Common myeloid progenitor, CD34-positive (primary cell): ENCODE data around the gene OSBPL10.
"Not testable (repeated sequence)": the region's sequence is repeated elsewhere in the genome, so short reads cannot be mapped to it uniquely, and the experiment has no call there.

ENCODE experiments used
- CTCF ChIA-PET: fragments of 350-600 bp; sonication (Branson Sonifier 250); formaldehyde crosslinking; loops from one replicate; lab custom pipeline; 2021; ENCODE audit warnings: antibody characterized with exemption; lab: Charles Lee
- POLR2A ChIA-PET: fragments of 350-600 bp; sonication (Branson Sonifier 250); formaldehyde crosslinking; loops from one replicate; lab custom pipeline; 2021; ENCODE audit warnings: antibody characterized with exemption; lab: Charles Lee
- DNase-seq, 3 donors: peaks; one replicate each; pipeline versions ENCODE4 v3.0.0 to v3.0.0-alpha.2; 2013
- H3K27ac ChIP-seq, 2 experiments: 1 replicate in 1 of 2; 2 replicates in 1 of 2; pipeline ENCODE4 v1.7.0; 2013; ENCODE audit warnings: inconsistent platforms in 2 of 2, low read length in 2 of 2, mild to moderate bottlenecking in 2 of 2, low read depth in 1 of 2, moderate library complexity in 1 of 2; ENCODE audit not compliant: severe bottlenecking in 2 of 2, insufficient read depth in 1 of 2, poor library complexity in 1 of 2
- H3K27me3 ChIP-seq, 5 experiments: replicated peaks in 2 of 5; 1 replicate in 3 of 5; 2 replicates in 2 of 5; pipeline versions ENCODE4 v1.6.1 to v1.7.0; 2013; ENCODE audit warnings: low read length in 4 of 5, mild to moderate bottlenecking in 2 of 5, moderate library complexity in 2 of 5, inconsistent platforms in 1 of 5; ENCODE audit not compliant: insufficient read depth in 5 of 5, control insufficient read depth in 4 of 5
- H3K36me3 ChIP-seq, 4 experiments: 1 replicate in 2 of 4; 2 replicates in 2 of 4; pipeline versions ENCODE4 v1.6.1 to v1.7.0; 2013; ENCODE audit warnings: low read length in 3 of 4, control low read depth in 1 of 4, mild to moderate bottlenecking in 1 of 4; ENCODE audit not compliant: control insufficient read depth in 4 of 4, insufficient read depth in 4 of 4
- H3K4me1 ChIP-seq, 4 experiments: 1 replicate in 3 of 4; 2 replicates in 1 of 4; pipeline versions ENCODE4 v1.6.1 to v1.7.1; 2013; ENCODE audit warnings: low read length in 3 of 4, mild to moderate bottlenecking in 3 of 4, control low read depth in 1 of 4, inconsistent platforms in 1 of 4, moderate library complexity in 1 of 4; ENCODE audit not compliant: control insufficient read depth in 4 of 4, insufficient read depth in 4 of 4; ENCODE audit errors: control extremely low read depth in 1 of 4
- H3K4me3 ChIP-seq, 7 experiments: 1 replicate in 4 of 7; 2 replicates in 3 of 7; pipeline versions ENCODE4 v1.5.1 to v1.7.0; 2013; ENCODE audit warnings: mild to moderate bottlenecking in 7 of 7, low read length in 6 of 7, moderate library complexity in 6 of 7, inconsistent platforms in 2 of 7, low read depth in 2 of 7, control low read depth in 1 of 7; ENCODE audit not compliant: insufficient read depth in 4 of 7, control insufficient read depth in 1 of 7; ENCODE audit errors: extremely low read depth in 1 of 7
- H3K9me3 ChIP-seq, 5 experiments: 1 replicate in 4 of 5; 2 replicates in 1 of 5; pipeline versions ENCODE4 v1.6.1 to v1.7.1; 2013; ENCODE audit warnings: low read length in 4 of 5, mild to moderate bottlenecking in 2 of 5, inconsistent platforms in 1 of 5, low read depth in 1 of 5, moderate library complexity in 1 of 5; ENCODE audit not compliant: control insufficient read depth in 4 of 5, insufficient read depth in 2 of 5; ENCODE audit errors: control extremely low read depth in 1 of 5
- WGBS: methylation state at CpG from one replicate; pipeline ENCODE4 v1.1.5; 2013; ENCODE audit not compliant: insufficient coverage; 5-methylcytosine and 5-hydroxymethylcytosine counted together

OSBPL10 gene

DNA sequence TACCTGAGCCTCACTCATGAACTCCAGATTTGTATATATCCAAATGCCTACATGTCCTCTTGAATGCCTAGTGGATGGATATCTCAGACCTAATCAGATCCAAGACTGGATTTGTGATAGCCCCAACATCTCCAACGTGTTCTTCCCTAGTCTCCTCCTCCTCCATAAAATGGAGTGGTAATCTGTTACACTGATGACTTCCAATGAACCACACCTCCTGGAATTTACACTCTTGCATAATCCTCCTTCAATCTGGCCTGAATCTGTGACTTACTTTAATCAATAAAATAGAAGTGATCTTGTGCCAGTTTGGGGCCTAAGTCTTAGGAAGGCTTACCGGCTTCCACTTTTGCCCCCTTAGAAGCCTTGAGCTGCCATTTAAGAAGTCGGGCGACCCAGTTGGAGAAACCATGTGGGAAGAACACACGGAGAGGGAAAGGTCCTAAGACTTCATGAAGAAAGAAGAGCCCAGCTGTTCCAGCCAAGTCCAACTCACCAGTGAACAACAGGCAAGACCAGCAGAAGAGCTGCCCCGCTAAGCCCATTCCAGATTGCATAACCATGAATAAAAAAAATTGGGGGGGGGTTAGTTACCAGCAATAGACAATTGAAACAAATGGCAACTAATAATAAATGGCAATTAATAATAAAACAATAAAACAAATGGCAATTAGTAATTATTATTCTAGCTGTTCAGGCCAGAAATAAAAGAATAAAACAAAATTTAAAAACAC, 284.1 kb downstream of the OSBPL10 start:
- ChIA-PET CTCF (interaction anchor here (0.5 to 2.7 kb wide), 8 partner anchors 8 to 167 kb away, joined by 3 to 16 read pairs (median 4); no protein-coding TSS in a partner anchor), POLR2A (no interaction called here)
- H3K27me3 ChIP-seq: no peaks in the 10 kb centered on the region
- H3K4me1 ChIP-seq: peaks cover 0 to 3% (median 2%) of the 10 kb centered on the region in 4 experiments
- no peaks in the 10 kb centered on the region for H3K36me3 ChIP-seq
- WGBS: 100% methylated on average over 3 of the region's 6 CpGs
- H3K4me3 ChIP-seq: no peak overlapping the region
- no peaks in the 10 kb centered on the region for H3K9me3 ChIP-seq
- DNase-seq: no peak
- no peak overlapping the region for H3K27ac ChIP-seq

DNA sequence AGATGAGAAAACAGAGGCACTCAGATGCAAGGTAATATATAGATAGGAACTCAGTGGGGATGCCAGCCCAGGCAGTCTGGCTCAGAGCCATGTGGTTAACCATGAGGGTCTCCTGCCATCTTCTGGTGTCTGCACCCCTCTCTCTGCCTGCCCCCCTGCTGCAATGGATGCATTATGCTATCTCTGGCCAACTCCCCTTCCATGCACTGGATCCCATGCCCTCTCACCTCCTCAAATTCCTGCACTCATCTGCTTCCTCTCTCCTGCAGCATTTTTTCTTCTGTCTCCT, 285.1 kb downstream of the OSBPL10 start:
- Histone ChIP-seq H3K9me3 (no peaks in the 10 kb centered on the region), H3K4me1 (peaks cover 0 to 3% (median 2%) of the 10 kb centered on the region in 4 experiments), H3K4me3 (no peak overlapping the region), H3K27ac (no peak overlapping the region), H3K27me3 (no peaks in the 10 kb centered on the region), H3K36me3 (no peaks in the 10 kb centered on the region)
- POLR2A ChIA-PET: no interaction called here
- DNase-seq: peak in 2 of 3 donors; percentile 24 to 30
- CTCF ChIA-PET: interaction anchor here (1.0 to 2.7 kb wide), 6 partner anchors 9 to 754 kb away, joined by 3 to 16 read pairs (median 4); no protein-coding TSS in a partner anchor

DNA sequence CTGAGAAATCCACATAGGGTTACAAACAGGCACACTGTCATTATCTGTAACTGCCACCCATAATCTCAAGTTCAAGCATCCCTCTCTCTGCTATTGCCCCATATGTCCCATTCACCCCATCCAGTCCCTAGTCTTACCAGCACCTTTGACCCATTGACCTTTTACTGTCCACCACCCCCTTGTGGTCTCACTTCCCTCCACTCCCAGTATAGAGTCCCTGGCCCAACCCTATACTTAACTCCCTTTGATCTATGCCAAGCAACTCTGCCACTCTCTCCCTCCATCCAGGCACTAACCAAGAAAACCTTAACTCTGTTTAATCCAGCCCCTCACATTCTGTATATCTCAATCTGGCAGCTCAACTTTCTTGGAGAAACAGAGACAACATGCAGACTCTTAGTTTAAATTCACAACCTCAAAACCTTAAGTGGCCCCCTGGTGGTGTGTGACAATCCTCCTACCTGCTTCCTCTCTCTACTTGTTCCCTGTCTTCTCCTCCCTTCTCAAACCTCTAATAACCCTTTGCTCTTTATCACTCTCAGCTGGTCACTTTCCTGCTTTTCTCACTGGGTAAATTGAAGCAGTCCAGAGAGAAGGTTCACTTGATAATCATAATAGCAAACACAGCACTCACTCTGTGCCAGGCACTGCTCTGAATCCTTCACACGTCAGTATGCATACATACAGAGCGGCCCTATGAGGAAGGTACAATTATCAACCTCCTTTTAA, 285.6 kb downstream of the OSBPL10 start:
- H3K4me3 ChIP-seq: no peak overlapping the region
- H3K4me1 ChIP-seq: peaks cover 0 to 3% (median 2%) of the 10 kb centered on the region in 4 experiments
- no peaks in the 10 kb centered on the region for H3K36me3 ChIP-seq
- no peaks in the 10 kb centered on the region for H3K9me3 ChIP-seq
- peak; percentile 58 to 74 (median 69) for DNase-seq
- CTCF ChIA-PET: interaction anchor here (0.6 to 2.7 kb wide), 13 partner anchors 9 to 754 kb away, joined by 3 to 16 read pairs (median 3); no protein-coding TSS in a partner anchor
- H3K27me3 ChIP-seq: no peaks in the 10 kb centered on the region
- POLR2A ChIA-PET: no interaction called here
- no peak overlapping the region for H3K27ac ChIP-seq
- WGBS: 80% methylated on average over 2 of the region's 2 CpGs

DNA sequence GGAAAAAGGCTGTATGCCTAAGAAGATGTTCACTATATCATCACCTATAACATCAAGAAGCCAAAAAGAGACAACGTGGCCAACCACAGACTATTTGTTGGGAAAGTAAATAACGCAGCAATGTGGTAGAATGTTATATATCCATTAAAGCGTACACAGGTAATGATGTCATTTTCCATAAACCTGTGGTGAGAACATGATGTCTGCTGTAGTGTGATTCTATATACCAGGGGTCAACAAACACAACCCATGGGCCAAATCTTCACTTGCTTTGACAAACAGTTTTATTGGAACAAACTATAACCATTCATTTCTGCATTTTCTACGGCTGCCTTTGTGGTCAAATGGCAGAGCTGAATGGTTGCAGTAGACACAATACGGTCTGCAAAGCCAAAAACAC, 287.7 kb downstream of the OSBPL10 start:
- no peak for DNase-seq
- ChIA-PET CTCF (interaction anchor here (0.9 to 1.4 kb wide), 4 partner anchors 20 to 59 kb away, joined by 3 to 4 read pairs (median 3); no protein-coding TSS in a partner anchor), POLR2A (no interaction called here)
- Histone ChIP-seq H3K27me3 (no peaks in the 10 kb centered on the region), H3K9me3 (peaks cover 0 to 7% (median 0%) of the 10 kb centered on the region in 5 experiments), H3K27ac (no peak overlapping the region), H3K4me3 (no peak overlapping the region), H3K4me1 (peaks cover 0 to 3% (median 2%) of the 10 kb centered on the region in 4 experiments), H3K36me3 (no peaks in the 10 kb centered on the region)
- no CpG with 5 or more reads among the region's 5 CpGs for WGBS

DNA sequence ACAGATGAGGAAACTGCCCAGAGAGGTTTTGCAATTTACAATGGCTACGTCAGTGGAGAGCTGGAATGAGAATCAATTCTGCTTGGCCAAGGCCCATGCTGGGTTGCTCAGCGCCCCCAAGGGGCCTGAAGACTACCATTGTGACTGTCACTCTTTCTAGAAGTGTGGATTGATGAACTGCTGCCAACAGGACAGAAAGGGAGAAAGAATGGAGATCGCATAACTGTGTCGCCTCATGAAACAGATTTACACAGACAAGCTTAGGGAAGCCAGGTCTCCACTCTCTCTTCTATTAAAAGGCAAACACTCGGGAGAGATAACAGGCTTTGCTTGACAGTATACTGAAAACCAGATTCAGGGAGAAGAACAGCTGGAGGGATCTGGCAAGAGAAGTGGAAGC, 288.3 kb downstream of the OSBPL10 start:
- Histone ChIP-seq H3K4me3 (no peak overlapping the region), H3K4me1 (peaks cover 0 to 3% (median 2%) of the 10 kb centered on the region in 4 experiments), H3K9me3 (peaks cover 0 to 7% (median 0%) of the 10 kb centered on the region in 5 experiments), H3K27me3 (no peaks in the 10 kb centered on the region), H3K27ac (no peak overlapping the region), H3K36me3 (no peaks in the 10 kb centered on the region)
- ChIA-PET CTCF (interaction anchor here (1.2 to 1.4 kb wide), 3 partner anchors 20 to 24 kb away, joined by 3 to 4 read pairs (median 3); no protein-coding TSS in a partner anchor), POLR2A (no interaction called here)
- 100% methylated on average over 4 of the region's 5 CpGs for WGBS
- no peak for DNase-seq

DNA sequence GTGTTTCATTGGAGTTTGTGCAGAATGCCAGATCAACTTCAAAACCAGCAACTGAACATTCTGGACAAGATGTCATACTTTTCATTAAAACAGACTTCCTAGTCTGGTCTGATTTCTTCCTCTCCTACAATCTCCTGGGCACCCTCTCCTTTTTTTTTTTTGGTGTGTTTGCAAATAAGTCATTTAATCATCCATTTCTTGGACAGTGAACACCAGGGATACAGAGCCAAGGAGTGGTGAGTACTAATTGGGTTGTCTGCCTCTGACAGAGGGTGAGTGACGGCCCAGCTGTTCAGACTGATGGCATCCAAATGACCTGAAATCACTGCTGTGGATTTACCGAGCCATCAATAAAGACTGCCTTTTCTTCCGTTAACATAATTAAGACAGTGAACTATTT, 290.3 kb downstream of the OSBPL10 start:
- H3K27me3 ChIP-seq: no peaks in the 10 kb centered on the region

DNA sequence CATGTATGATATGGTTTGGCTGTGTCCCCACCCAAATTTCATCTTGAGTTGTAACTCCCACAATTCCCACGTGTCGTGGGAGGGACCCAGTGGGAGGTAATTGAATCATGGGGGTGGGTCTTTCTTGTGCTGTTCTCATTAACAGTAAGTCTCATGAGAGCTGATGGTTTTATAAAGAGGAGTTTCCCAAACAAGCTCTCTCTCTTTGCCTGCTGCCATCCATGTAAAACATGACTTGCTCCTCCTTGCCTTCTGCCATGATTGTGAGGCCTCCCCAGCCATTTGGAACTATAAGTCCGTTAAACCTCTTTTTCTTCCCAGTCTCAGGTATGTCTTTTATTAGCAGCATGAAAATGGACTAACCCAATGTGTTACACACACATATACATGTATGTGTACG, 291.5 kb downstream of the OSBPL10 start:
- POLR2A ChIA-PET, H3K4me1 ChIP-seq, H3K36me3 ChIP-seq, H3K9me3 ChIP-seq, H3K4me3 ChIP-seq, DNase-seq, H3K27me3 ChIP-seq, H3K27ac ChIP-seq: not testable (repeated sequence)
- no CpG with 5 or more reads among the region's 4 CpGs for WGBS
- CTCF ChIA-PET: interaction anchor here (1.2 kb wide), 1 partner anchor 10 kb away, joined by 3 read pairs; no protein-coding TSS in a partner anchor

More for the DNA sequence above, 290.3 kb downstream of the OSBPL10 start:
- Histone ChIP-seq H3K4me3 (no peak overlapping the region), H3K4me1 (peaks cover 0 to 3% (median 2%) of the 10 kb centered on the region in 4 experiments), H3K9me3 (peaks cover 0 to 7% (median 0%) of the 10 kb centered on the region in 5 experiments), H3K27ac (no peak overlapping the region), H3K36me3 (no peaks in the 10 kb centered on the region)
- DNase-seq: no peak
- ChIA-PET POLR2A (no interaction called here), CTCF (no interaction called here)
- WGBS: 100% methylated on average over 1 of the region's 3 CpGs
